ENCODE measurements around the gene AUNIP.
"Not testable (repeated sequence)": the region's sequence is repeated elsewhere in the genome, so short reads cannot be mapped to it uniquely, and the experiment has no call there.

AUNIP gene

DNA sequence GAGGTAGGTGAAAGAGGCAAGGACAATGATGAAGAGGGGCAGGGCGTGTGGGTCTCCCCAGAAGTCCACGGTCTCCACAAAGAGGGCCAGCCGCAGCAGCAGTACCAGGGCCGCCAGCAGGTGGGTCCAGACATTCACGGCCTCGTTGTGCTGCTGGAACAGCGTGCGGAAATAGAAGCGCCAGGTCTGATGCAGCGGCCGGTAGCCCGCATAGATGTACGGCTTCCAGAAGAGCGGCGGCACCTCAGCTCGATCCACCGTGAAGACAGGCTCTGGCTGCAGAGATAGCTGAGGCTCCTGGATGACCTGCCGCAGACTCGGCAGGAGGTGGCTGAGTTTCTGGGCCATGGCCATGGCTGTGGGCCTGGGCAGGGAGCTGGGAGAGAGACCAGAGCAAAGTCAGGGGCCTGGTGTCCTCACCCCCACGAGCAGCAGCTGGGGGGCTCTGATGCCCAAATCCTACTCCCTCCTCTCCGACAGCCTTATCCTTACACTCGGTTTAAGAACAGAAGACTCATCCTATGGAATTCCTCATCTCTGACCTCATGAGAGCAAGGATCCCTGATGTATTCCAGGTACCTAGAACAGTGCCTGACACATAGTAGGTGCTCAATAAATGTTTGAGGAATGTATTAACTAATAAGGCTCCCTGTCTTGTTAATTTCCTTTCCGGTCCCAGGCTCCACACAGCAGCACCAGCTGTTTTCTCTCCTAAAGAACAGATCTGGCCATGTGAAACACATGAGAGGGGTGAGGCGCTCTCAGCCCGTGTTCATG lies 4.4 kb upstream of the AUNIP start:
- no peak for DNase-seq

DNA sequence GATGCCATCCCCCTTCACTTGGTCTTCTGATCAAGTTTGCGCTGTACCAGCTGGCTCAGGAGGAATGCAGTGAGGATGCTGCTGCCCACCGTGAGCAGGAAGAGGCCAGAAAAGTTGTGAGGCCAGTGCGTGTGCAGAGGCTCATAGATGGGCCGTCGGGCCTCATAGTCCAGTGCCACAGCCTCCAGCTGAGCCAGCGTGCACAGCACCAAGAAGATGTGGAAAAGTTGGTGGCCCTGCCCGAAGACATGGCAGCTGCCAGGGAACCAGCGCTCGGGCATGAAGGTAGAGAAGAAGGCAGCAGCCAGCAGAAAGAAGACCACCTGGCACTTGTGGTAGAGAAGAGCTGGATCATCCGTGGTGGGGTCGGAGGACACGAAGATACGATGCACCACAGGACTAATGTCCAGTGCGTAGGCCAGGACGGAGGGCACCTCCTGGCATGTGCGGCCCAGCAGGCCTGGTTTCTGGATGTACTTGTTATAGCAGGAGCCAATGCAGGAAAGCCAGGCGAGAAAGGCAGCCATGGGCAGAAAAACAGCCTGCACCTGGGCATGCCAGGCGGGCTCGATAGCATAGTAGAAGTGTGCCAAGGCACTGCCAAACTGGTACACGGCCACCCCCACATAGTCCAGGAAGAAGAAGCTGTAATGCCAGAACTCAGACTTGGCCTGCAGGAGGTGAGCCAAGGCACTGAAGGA lies 3.7 kb upstream of the AUNIP start:
- DNase-seq, result no peak

DNA sequence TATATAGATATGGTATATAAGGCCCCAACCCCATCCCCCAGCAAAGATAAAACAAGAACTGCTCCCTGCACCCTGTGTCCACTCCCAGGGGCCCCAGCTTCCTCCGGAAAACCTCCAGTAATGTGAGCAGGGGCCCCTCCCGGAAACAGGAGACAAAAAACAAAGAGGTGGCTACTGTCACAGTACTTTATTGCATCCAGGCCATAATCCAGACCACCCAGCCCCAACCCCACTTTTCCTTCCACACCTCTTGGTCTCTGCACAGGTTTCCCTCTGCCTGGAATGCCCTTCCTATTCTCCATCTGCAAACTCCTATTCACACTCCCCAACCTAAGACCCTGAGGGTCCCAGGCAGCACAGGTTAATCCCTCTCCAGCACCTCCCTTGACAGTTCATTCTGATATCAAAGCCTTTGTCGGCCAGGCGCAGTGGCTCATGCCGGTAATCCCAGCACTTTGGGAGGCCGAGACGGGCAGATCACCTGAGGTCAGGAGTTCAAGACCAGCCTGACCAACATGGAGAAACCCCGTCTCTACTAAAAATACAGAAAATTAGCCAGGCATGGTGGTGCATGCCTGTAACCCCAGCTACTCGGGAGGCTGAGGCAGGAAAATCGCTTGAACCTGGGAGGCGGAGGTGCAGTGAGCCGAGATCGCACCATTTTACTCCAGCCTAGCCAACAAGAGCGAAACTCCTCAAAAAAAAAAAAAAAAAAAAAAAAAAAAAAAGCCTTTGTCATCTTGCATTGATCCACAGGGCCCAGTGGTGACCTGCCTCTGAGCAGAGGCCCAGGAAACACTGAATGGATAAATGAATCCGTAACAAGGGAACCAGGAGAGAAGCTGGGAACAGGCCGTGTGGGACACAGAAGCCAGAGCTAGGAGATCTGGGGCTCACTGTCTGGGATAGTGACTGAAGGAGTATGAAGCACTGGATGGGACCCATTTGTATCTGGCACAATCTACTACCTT lies 2.3 kb upstream of the AUNIP start:
- DNase-seq, result no peak

DNA sequence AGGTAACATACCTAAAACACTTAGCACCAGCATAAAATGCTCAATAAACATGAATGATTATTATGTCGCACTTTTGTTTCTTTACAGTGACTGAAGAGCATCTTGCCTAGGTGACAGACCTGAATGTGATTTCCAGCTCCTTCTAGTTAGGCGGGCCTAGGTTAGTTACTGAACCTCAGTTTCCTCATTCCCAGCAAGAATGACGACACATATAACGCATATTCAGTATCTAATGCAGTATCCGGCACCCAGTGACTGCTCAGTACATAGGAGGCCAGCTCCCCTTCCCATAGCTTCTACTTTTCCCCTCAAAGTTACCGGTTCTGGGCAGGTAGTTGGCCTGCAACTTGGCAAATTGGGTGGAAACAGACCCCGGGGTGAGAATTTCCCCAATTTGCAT lies 763 bp downstream of the AUNIP start:
- no peak for DNase-seq

GRCh38 chr1:25856856-25857255 lies 2.4 kb downstream of the AUNIP start:
- DNase-seq, result no peak

GRCh38 chr1:25854554-25854953 lies 4.7 kb downstream of the AUNIP start:
- DNase-seq, result no peak

DNA sequence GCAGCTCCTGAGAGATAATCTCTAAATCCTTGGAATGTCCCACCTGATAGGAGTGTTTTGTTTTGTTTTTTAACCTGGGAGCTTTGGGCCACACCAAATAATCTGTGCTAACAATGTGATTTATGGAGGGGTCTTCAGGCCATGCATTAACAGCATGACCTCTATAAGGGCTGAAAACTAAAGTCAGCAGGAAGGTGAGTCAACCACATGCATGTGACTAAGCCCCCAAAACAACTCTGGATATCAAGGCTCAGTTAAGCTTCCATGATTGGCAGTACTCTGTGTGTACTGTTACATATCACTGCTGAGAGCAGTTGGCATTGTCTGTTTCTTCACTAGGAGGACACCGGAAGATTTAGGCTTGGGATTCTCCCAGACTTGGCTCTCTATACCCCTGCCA lies 10.7 kb downstream of the AUNIP start:
- no peak for DNase-seq

DNA sequence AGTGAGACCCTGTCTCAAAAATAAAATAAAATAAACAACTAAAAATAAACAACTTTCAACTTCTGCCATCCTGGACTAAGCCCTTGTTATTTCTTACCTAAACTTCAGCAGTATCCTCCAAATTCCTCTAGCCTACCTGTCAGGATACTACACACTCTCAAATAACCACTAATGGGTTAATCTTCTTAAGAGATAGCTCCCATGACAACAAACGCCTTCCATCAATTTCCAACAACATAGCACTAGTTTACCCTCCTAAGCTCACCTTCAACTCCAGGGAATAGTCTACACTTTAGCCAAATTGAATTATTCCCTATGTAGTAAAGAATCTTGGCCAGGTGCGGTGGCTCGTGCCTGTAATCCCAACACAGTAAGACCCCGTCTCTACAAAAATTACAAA lies 11.3 kb downstream of the AUNIP start:
- no peak for DNase-seq

GRCh38 chr1:25845664-25846063 lies 13.6 kb downstream of the AUNIP start:
- no peak for DNase-seq

DNA sequence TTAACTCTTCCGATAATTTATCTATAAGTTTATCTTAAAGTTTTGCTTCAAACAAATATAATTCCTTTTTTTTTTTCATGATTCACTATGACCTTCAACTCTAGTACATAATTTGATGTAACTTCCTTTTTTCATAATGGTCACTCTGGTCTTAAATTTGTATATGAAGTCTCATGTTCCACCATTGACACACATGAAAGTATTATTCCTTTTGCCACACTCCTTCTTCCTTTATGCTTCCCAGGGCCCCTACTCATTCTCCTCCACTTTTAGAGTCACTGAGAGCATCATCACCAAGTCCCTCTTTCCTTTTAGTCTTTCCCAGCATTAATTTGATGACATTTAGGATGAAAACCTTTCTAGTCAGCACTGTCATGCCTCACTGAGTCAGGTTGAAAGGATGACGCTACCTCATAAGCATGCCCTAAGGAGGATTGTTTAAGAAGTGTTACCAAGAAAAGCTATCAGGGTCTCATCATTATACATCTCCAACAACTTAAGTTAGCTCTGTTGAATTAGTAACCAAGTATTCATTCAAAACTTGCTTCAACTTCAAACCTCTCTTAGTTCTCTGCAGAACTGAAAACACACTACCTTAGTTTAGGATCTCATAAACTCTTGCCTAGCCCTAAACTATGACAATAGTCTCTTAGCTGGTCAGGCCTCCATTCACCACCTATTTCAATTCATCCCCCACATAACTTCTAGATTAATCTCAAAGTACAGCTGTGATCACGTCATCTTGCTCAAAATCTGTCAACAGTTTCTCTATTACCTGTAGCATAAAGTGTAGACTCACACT lies 14.5 kb downstream of the AUNIP start:
- no peak for DNase-seq

DNA sequence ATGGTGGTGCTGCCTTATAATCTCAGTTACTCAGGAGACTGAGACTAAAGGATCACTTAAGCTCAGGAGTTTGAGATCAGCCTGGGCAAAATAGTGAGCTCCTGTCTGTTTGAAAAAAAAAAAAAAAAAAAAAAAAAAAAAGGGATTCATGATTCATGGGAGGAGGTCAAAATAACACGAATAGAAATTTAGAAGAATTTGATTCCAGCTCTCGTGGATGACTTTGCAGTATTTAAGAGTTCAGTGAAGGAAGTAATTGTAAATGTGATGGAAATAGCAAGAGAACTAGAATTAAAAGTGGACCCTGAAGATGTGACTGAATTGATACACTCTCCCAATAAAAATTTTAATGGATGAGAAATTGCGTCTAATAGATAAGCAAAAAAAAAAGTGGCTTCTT lies 15.8 kb downstream of the AUNIP start:
- no peak for DNase-seq

DNA sequence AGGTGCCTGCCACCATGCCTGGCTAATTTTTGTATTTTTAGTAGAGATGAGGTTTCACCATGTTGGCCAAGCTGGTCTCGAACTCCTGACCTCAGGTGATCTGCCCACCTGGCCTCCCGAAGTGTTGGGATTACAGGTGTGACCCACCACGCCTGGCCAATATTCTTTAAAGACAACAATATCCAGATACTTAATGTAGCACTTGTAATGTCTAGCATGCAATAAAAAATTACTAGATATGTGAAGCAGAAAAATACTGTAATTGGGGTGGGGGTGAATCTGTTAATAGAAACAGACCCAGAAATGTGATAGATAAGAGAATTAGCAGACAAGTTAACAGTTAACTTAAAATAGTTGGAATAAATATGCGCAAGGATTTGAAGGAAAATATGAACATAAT lies 19.4 kb downstream of the AUNIP start:
- not testable (repeated sequence) for DNase-seq

DNA sequence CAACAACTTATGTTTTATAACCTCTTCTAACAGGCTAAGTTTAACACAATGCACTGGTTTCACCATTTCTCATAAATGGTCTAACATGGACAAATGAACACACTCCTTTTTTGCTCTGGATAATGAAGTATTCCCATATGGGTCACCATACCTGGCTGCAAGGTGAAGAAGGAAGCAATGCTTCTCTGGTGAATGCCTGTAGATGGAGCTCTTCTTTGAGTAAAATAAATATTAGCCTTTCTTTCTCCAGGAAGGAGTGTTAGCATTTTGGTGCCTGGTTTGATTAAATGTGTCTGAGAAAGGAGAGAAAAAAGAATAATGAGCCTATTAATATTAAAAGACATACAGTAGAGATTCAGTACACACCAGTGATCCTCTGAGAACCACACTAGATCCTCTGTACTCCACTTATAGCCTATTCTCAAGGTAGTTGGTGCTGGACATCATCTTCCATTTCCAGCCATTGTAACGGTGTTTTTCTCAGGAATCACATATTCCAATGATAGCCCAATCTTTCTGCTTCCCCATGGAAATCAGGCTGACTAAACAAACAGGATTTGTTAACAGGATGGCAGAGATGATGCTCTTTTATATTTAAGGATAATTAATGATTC lies 21.9 kb downstream of the AUNIP start:
- peak; percentile 17 for DNase-seq

- no peak for DNase-seq
These were observed 22.6 kb downstream of the AUNIP start for GRCh38 chr1:25836695-25837094.

DNA sequence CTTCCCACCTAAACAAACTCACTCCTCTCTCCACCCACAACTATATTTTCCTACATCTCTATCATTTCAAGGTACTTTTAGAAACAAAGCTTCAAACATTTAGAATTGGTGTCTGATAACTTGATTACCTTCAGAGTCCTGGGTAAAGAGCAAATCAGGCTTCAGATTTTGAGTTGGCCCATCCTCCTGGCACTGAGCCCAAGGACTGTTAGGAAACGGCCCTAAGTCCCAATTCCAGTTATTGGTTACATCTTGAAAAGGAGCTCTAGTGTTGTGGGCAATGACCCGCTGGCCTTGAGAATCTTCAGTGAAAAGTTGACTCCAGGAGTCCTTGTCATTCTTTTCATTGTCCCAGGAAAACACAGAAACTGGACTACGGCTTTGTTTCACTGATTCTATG lies 24.4 kb downstream of the AUNIP start:
- no peak for DNase-seq

- no peak for DNase-seq
These were observed 26.1 kb downstream of the AUNIP start for GRCh38 chr1:25833158-25833557.

- DNase-seq, result no peak
These were observed 26.8 kb downstream of the AUNIP start for GRCh38 chr1:25832336-25833037.

DNA sequence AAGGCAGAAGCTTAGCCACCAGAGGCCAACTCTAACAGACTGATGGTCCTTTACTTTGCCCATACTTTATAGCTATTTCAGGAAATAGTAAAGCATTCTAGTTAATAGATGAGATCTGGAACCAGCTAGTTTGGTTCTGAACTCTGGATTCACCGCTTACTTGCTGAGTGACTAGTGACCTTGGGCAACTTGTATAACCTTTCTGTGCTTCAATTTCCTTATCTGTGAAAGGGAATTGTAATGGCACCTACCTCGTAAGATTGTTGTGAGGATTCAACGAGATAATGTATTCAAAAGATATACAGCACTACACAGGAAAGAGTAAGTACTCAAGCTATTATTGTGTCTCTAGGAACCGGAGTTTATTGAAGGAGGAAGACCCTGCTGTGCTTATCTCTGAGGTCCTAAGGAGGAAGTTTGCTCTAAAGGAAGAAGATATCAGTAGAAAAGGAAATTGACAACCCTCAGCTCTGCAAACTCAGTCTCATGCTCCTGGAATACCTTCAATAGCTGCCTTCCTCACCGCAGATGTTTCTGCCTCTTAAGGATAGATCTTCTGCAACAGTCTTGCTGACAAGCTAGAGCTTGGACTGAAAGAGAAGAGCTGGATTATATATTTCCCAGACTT lies 27.6 kb downstream of the AUNIP start:
- DNase-seq, result no peak

DNA sequence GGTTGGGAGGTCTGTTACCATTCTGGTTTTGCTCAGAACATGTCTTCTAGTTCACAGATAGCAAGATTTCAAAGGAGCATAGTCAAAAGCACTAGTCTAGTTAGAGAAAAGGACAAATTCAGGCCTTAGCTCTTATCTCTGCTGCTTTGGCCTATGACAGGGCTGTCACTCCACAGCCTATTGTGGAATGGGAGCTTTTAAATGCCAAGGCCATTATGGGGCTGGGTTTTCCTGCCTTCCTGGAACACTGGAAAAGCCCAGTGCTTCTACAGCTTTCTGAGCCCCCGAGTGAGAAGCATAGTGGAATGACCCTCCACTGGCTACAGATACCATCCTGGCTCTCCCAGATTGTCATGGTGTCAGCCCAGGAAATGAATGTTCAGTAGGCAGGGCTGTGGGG lies 30.2 kb downstream of the AUNIP start:
- no peak for DNase-seq

- DNase-seq, result no peak
These were observed 30.8 kb downstream of the AUNIP start for GRCh38 chr1:25828491-25828890.

GRCh38 chr1:25826571-25826970 lies 32.7 kb downstream of the AUNIP start:
- no peak for DNase-seq
